Measurements from ENCODE around the gene ZNF512B.
"Not testable (repeated sequence)": the region's sequence is repeated elsewhere in the genome, so short reads cannot be mapped to it uniquely, and the experiment has no call there.

ZNF512B gene

GRCh38 chr20:63966172-63966943 is 3.4 kb downstream of the ZNF512B start:
- peaks cover 5% of the 10 kb centered on the region for H3K36me3 ChIP-seq (ENCODE audit: control insufficient read depth, insufficient read depth, low read length)
- H3K4me1 ChIP-seq (ENCODE audit: control insufficient read depth, insufficient read depth, low read length), result peaks cover 15% of the 10 kb centered on the region
- H3K9ac ChIP-seq (ENCODE audit: low read length), result no peak overlapping the region
- peaks cover 4% of the 10 kb centered on the region for H3K27me3 ChIP-seq (ENCODE audit: control insufficient read depth, insufficient read depth, low read length)
- peaks cover 6% of the 10 kb centered on the region for H3K9me3 ChIP-seq (ENCODE audit: control insufficient read depth, low read length)
- no peak overlapping the region for H3K4me3 ChIP-seq (ENCODE audit: low read length)

- H3K9ac ChIP-seq (ENCODE audit: low read length), result no peak overlapping the region
- peaks cover 10% of the 10 kb centered on the region for H3K4me1 ChIP-seq (ENCODE audit: control insufficient read depth, insufficient read depth, low read length)
- H3K27me3 ChIP-seq (ENCODE audit: control insufficient read depth, insufficient read depth, low read length), result no peaks in the 10 kb centered on the region
- no peak overlapping the region for H3K4me3 ChIP-seq (ENCODE audit: low read length)
- peaks cover 5% of the 10 kb centered on the region for H3K36me3 ChIP-seq (ENCODE audit: control insufficient read depth, insufficient read depth, low read length)
- H3K9me3 ChIP-seq (ENCODE audit: control insufficient read depth, low read length), result peaks cover 6% of the 10 kb centered on the region
Measured at GRCh38 chr20:63964412-63964811, 5.3 kb downstream of the ZNF512B start.

GRCh38 chr20:63963784-63964301 is 5.9 kb downstream of the ZNF512B start:
- H3K4me3 ChIP-seq (ENCODE audit: low read length), result no peak overlapping the region
- H3K9ac ChIP-seq (ENCODE audit: low read length), result no peak overlapping the region
- peaks cover 7% of the 10 kb centered on the region for H3K4me1 ChIP-seq (ENCODE audit: control insufficient read depth, insufficient read depth, low read length)
- peaks cover 6% of the 10 kb centered on the region for H3K9me3 ChIP-seq (ENCODE audit: control insufficient read depth, low read length)
- H3K27me3 ChIP-seq (ENCODE audit: control insufficient read depth, insufficient read depth, low read length), result no peaks in the 10 kb centered on the region
- H3K36me3 ChIP-seq (ENCODE audit: control insufficient read depth, insufficient read depth, low read length), result peaks cover 5% of the 10 kb centered on the region

- Histone ChIP-seq H3K4me3 (ENCODE audit: low read length) (no peak overlapping the region), H3K27me3 (ENCODE audit: control insufficient read depth, insufficient read depth, low read length) (no peaks in the 10 kb centered on the region), H3K9ac (ENCODE audit: low read length) (no peak overlapping the region), H3K9me3 (ENCODE audit: control insufficient read depth, low read length) (peaks cover 6% of the 10 kb centered on the region), H3K36me3 (ENCODE audit: control insufficient read depth, insufficient read depth, low read length) (peaks cover 5% of the 10 kb centered on the region), H3K4me1 (ENCODE audit: control insufficient read depth, insufficient read depth, low read length) (peaks cover 5% of the 10 kb centered on the region)
Measured at GRCh38 chr20:63963348-63963741, 6.4 kb downstream of the ZNF512B start.

- H3K9ac ChIP-seq (ENCODE audit: low read length), result no peak overlapping the region
- no peaks in the 10 kb centered on the region for H3K27me3 ChIP-seq (ENCODE audit: control insufficient read depth, insufficient read depth, low read length)
- H3K36me3 ChIP-seq (ENCODE audit: control insufficient read depth, insufficient read depth, low read length), result peaks cover 5% of the 10 kb centered on the region
- H3K4me3 ChIP-seq (ENCODE audit: low read length), result no peak overlapping the region
- peaks cover 8% of the 10 kb centered on the region for H3K4me1 ChIP-seq (ENCODE audit: control insufficient read depth, insufficient read depth, low read length)
- peaks cover 6% of the 10 kb centered on the region for H3K9me3 ChIP-seq (ENCODE audit: control insufficient read depth, low read length)
Measured at GRCh38 chr20:63962426-63963347, 7.0 kb downstream of the ZNF512B start.

GRCh38 chr20:63961664-63962425 is 7.9 kb downstream of the ZNF512B start:
- Histone ChIP-seq H3K9me3 (ENCODE audit: control insufficient read depth, low read length) (peaks cover 6% of the 10 kb centered on the region), H3K9ac (ENCODE audit: low read length) (no peak overlapping the region), H3K27me3 (ENCODE audit: control insufficient read depth, insufficient read depth, low read length) (no peaks in the 10 kb centered on the region), H3K4me1 (ENCODE audit: control insufficient read depth, insufficient read depth, low read length) (peaks cover 16% of the 10 kb centered on the region), H3K4me3 (ENCODE audit: low read length) (no peak overlapping the region), H3K36me3 (ENCODE audit: control insufficient read depth, insufficient read depth, low read length) (peaks cover 5% of the 10 kb centered on the region)

GRCh38 chr20:63960654-63961621 is 8.8 kb downstream of the ZNF512B start:
- H3K27me3 ChIP-seq (ENCODE audit: control insufficient read depth, insufficient read depth, low read length); H3K9me3 ChIP-seq (ENCODE audit: control insufficient read depth, low read length); H3K9ac ChIP-seq (ENCODE audit: low read length); H3K4me3 ChIP-seq (ENCODE audit: low read length); H3K36me3 ChIP-seq (ENCODE audit: control insufficient read depth, insufficient read depth, low read length): not testable (repeated sequence)
- H3K4me1 ChIP-seq (ENCODE audit: control insufficient read depth, insufficient read depth, low read length), result peaks cover 18% of the 10 kb centered on the region

GRCh38 chr20:63959699-63960075 is 10.0 kb downstream of the ZNF512B start:
- Histone ChIP-seq H3K36me3 (ENCODE audit: control insufficient read depth, insufficient read depth, low read length) (no peaks in the 10 kb centered on the region), H3K9me3 (ENCODE audit: control insufficient read depth, low read length) (no peaks in the 10 kb centered on the region), H3K4me3 (ENCODE audit: low read length) (no peak overlapping the region), H3K27me3 (ENCODE audit: control insufficient read depth, insufficient read depth, low read length) (no peaks in the 10 kb centered on the region), H3K4me1 (ENCODE audit: control insufficient read depth, insufficient read depth, low read length) (peaks cover 24% of the 10 kb centered on the region), H3K9ac (ENCODE audit: low read length) (no peak overlapping the region)

GRCh38 chr20:63958964-63959698 is 10.6 kb downstream of the ZNF512B start:
- no peak overlapping the region for H3K4me3 ChIP-seq (ENCODE audit: low read length)
- H3K9me3 ChIP-seq (ENCODE audit: control insufficient read depth, low read length), result no peaks in the 10 kb centered on the region
- peaks cover 29% of the 10 kb centered on the region for H3K4me1 ChIP-seq (ENCODE audit: control insufficient read depth, insufficient read depth, low read length)
- H3K36me3 ChIP-seq (ENCODE audit: control insufficient read depth, insufficient read depth, low read length), result no peaks in the 10 kb centered on the region
- no peak overlapping the region for H3K9ac ChIP-seq (ENCODE audit: low read length)
- H3K27me3 ChIP-seq (ENCODE audit: control insufficient read depth, insufficient read depth, low read length), result no peaks in the 10 kb centered on the region

- H3K4me1 ChIP-seq (ENCODE audit: control insufficient read depth, insufficient read depth, low read length), result peaks cover 36% of the 10 kb centered on the region
- no peaks in the 10 kb centered on the region for H3K27me3 ChIP-seq (ENCODE audit: control insufficient read depth, insufficient read depth, low read length)
- H3K4me3 ChIP-seq (ENCODE audit: low read length), result no peak overlapping the region
- H3K9me3 ChIP-seq (ENCODE audit: control insufficient read depth, low read length), result no peaks in the 10 kb centered on the region
- H3K9ac ChIP-seq (ENCODE audit: low read length), result no peak overlapping the region
- no peaks in the 10 kb centered on the region for H3K36me3 ChIP-seq (ENCODE audit: control insufficient read depth, insufficient read depth, low read length)
Measured at GRCh38 chr20:63958471-63958870, 11.3 kb downstream of the ZNF512B start.

Data from mucosa of stomach (tissue), 1 donor.